ENCODE results near the gene TMEM43. TPM values are rescaled to one million over a fixed set of nuclear protein-coding genes. Genes with fewer than 3 reads are reported as not detected.

The TMEM43 gene
- total RNA-seq, 5 donors from 2014 or later (not counting 1 experiment from before 2014, with no cell fraction given) = 36.9 to 76.3 (median 63.6) TPM

DNA sequence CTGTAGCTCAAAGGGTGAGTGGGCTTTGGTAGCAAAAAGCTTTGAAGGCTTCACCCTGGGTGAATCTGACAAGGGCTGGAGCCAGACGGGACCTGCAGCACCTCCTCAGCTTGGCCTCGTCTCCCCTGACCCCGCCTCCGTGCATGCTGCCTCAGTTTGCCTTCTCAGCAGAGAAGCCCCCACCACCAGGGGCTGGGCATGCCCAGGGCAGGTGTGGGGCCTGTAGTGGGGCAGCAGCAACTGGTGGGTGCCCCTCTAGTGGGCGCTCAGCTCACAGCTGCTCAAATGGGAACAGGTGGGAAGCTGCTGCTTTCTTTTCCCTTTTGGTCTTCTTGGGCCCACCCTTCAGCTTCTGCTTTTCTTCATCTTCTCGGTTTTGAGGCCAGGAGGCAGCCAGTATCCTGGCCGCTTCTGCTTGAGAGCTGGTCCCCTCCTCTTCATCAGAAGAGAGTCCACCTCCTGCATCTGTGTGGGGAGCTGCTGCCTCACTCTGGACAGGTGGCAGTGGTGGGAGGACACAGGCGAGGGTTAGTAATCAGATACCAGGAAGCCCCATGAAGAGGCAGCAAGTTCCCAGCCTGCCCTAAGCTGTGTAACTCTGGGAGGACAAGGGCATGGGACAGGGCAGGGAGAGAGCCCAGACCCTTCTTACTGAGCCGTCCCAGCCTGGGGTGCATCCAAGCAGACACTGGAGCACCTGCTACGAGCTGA lies 21.0 kb downstream of the TMEM43 start:
- no peaks in the 10 kb centered on the region for H3K9me3 Mint-ChIP-seq
- peaks cover 48 to 61% (median 56%) of the 10 kb centered on the region in 3 donors for H3K4me1 Mint-ChIP-seq
- DNase-seq (peak in 1 of 35 experiments; percentile 14), ATAC-seq (replicated peaks in 1 of 4) (no peak)
- ChIA-PET POLR2A (interaction anchor here (0.6 to 6.6 kb wide), 11 partner anchors 16 to 1062 kb away, joined by 3 to 78 read pairs (median 4); partner anchors contain the start of genes LSM3 (in 2 of the 2), CHCHD4 (in 1 of the 2), TMEM43 (in 1 of the 2) and XPC (in 1 of the 2)), CTCF (interaction anchor here in 1 of 2 donors (0.9 to 2.3 kb wide), 4 partner anchors 21 to 33 kb away, joined by 3 to 10 read pairs (median 4); partner anchors contain the start of genes CHCHD4, LSM3, TMEM43 and XPC)
- Histone ChIP-seq H3K4me1 (ENCODE audit: control insufficient read depth in 1 of 2, extremely low read depth in 1 of 2, insufficient read depth in 2 of 2, low read length in 2 of 2) (peaks cover 22 to 50% of the 10 kb centered on the region in 2 experiments), H3K27ac (ENCODE audit: low read length) (peak overlapping the region; percentile 99), H3K27me3 (replicated peaks in 1 of 2; ENCODE audit: control insufficient read depth in 2 of 2, extremely low read depth in 1 of 2, insufficient read depth in 2 of 2, low read length in 1 of 2) (no peaks in the 10 kb centered on the region), H3K9me3 (no peaks in the 10 kb centered on the region), H3K36me3 (ENCODE audit: control insufficient read depth in 2 of 2, extremely low read depth in 1 of 2, insufficient read depth in 1 of 2, low read length in 1 of 2) (peaks cover 12 to 54% of the 10 kb centered on the region in 2 donors), H3K4me3 (ENCODE audit: control insufficient read depth in 1 of 2, extremely low read depth in 1 of 2, low read length in 1 of 2) (no peak overlapping the region)
- peak overlapping the region; percentile 98 to 100 for H3K27ac Mint-ChIP-seq
- peak overlapping the region in 1 of 3 donors; percentile 12 for H3K4me3 Mint-ChIP-seq
- H3K36me3 Mint-ChIP-seq = peaks cover 43% of the 10 kb centered on the region
- WGBS (ENCODE audit: insufficient coverage) = 95% methylated on average over 5 of the region's 10 CpGs
- no peaks in the 10 kb centered on the region for H3K27me3 Mint-ChIP-seq

DNA sequence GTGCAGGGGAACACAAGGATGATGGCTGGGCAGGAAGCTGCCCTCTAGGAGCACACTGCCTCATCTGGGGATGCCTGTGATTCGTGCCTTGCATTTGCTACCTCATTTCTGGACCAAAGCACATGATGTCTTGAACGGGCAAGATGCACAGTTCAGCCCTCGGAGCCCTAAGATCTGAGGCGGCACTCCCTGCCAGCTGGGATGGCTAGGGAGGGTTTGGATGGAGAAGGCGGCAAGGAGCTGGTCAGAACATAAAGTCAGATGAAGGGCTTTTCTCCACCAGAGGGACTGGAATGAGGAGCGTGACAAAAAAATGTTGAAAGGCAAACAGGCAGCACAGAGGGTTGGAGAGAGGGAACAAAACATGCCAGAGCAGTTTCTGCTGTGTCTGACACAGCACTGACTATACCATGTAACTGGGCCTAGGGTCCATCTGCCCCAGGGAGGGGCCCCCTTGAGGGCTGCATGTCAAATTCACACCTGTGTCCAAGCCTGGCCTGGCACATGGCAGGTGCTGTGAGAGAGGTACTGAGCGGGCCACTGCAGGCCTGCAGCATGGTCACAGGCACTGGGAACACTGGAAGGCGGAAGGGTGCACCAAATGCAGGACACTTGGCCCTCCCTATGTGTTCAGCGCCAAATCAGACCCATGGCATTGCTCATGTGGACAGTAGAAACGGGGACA lies 21.7 kb downstream of the TMEM43 start:
- peak overlapping the region; percentile 98 to 100 for H3K27ac Mint-ChIP-seq
- no peak overlapping the region for H3K4me3 Mint-ChIP-seq
- Histone ChIP-seq H3K4me1 (ENCODE audit: control insufficient read depth in 1 of 2, extremely low read depth in 1 of 2, insufficient read depth in 2 of 2, low read length in 2 of 2) (peaks cover 20 to 43% of the 10 kb centered on the region in 2 experiments), H3K9me3 (no peaks in the 10 kb centered on the region), H3K27me3 (replicated peaks in 1 of 2; ENCODE audit: control insufficient read depth in 2 of 2, extremely low read depth in 1 of 2, insufficient read depth in 2 of 2, low read length in 1 of 2) (no peaks in the 10 kb centered on the region), H3K36me3 (ENCODE audit: control insufficient read depth in 2 of 2, extremely low read depth in 1 of 2, insufficient read depth in 1 of 2, low read length in 1 of 2) (peaks cover 9 to 55% of the 10 kb centered on the region in 2 donors), H3K4me3 (ENCODE audit: control insufficient read depth in 1 of 2, extremely low read depth in 1 of 2, low read length in 1 of 2) (no peak overlapping the region), H3K27ac (ENCODE audit: low read length) (peak overlapping the region; percentile 99)
- H3K4me1 Mint-ChIP-seq = peaks cover 44 to 54% (median 49%) of the 10 kb centered on the region in 3 donors
- ChIA-PET CTCF (interaction anchor here in 1 of 2 donors (1.2 kb wide), 1 partner anchor 32 kb away, joined by 3 read pairs; the partner anchor contains the start of genes LSM3 and XPC), POLR2A (interaction anchor here (1.0 to 6.6 kb wide), 4 partner anchors 15 to 32 kb away, joined by 3 to 78 read pairs (median 32); partner anchors contain the start of genes CHCHD4 (in 1 of the 2), LSM3 (in 1 of the 2), TMEM43 (in 1 of the 2) and XPC (in 1 of the 2))
- H3K9me3 Mint-ChIP-seq = no peaks in the 10 kb centered on the region
- DNase-seq (peak in 1 of 35 experiments; percentile 11), ATAC-seq (replicated peaks in 1 of 4) (no peak)
- H3K36me3 Mint-ChIP-seq = peaks cover 46% of the 10 kb centered on the region
- H3K27me3 Mint-ChIP-seq = no peaks in the 10 kb centered on the region
- 93% methylated on average over 10 of the region's 10 CpGs for WGBS (ENCODE audit: insufficient coverage)

DNA sequence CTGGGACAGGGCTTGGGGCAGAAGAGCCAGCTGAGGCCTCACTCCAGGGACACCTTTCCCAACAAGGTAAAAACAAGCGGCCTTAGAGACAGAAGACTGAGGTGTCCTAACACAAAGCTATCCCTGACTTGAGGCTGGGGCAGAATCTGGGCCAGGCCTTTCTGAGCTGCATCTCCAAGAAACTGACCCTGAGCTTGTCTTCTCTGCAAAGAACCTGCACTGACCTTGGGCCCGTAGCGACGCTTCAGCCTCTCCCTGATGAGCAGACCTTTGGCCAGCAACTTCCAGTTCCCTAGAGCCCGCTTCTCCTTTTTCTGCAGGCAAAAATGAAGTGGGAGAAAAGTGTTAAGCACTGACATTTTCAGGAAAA lies 22.2 kb downstream of the TMEM43 start:
- ATAC-seq (replicated peaks in 1 of 4) (no peak), DNase-seq (no peak)
- Histone ChIP-seq H3K36me3 (ENCODE audit: control insufficient read depth in 2 of 2, extremely low read depth in 1 of 2, insufficient read depth in 1 of 2, low read length in 1 of 2) (peaks cover 9 to 54% of the 10 kb centered on the region in 2 donors), H3K4me1 (ENCODE audit: control insufficient read depth in 1 of 2, extremely low read depth in 1 of 2, insufficient read depth in 2 of 2, low read length in 2 of 2) (peaks cover 19 to 38% of the 10 kb centered on the region in 2 experiments), H3K27ac (ENCODE audit: low read length) (peak overlapping the region; percentile 99), H3K27me3 (replicated peaks in 1 of 2; ENCODE audit: control insufficient read depth in 2 of 2, extremely low read depth in 1 of 2, insufficient read depth in 2 of 2, low read length in 1 of 2) (no peaks in the 10 kb centered on the region), H3K4me3 (ENCODE audit: control insufficient read depth in 1 of 2, extremely low read depth in 1 of 2, low read length in 1 of 2) (no peak overlapping the region), H3K9me3 (no peaks in the 10 kb centered on the region)
- ChIA-PET CTCF (interaction anchor here in 1 of 2 donors (1.2 kb wide), 1 partner anchor 31 kb away, joined by 3 read pairs; the partner anchor contains the start of genes LSM3 and XPC), POLR2A (interaction anchor here in 1 of 2 donors (1.2 to 6.6 kb wide), 3 partner anchors 22 to 31 kb away, joined by 3 to 78 read pairs (median 60); partner anchors contain the start of genes CHCHD4, LSM3, TMEM43 and XPC)
- no peak overlapping the region for H3K4me3 Mint-ChIP-seq
- no peaks in the 10 kb centered on the region for H3K9me3 Mint-ChIP-seq
- H3K4me1 Mint-ChIP-seq = peaks cover 38 to 49% (median 43%) of the 10 kb centered on the region in 3 donors
- H3K27ac Mint-ChIP-seq = peak overlapping the region; percentile 98 to 100
- H3K27me3 Mint-ChIP-seq = no peaks in the 10 kb centered on the region
- peaks cover 40% of the 10 kb centered on the region for H3K36me3 Mint-ChIP-seq
- WGBS (ENCODE audit: insufficient coverage) = 100% methylated on average over 3 of the region's 5 CpGs

DNA sequence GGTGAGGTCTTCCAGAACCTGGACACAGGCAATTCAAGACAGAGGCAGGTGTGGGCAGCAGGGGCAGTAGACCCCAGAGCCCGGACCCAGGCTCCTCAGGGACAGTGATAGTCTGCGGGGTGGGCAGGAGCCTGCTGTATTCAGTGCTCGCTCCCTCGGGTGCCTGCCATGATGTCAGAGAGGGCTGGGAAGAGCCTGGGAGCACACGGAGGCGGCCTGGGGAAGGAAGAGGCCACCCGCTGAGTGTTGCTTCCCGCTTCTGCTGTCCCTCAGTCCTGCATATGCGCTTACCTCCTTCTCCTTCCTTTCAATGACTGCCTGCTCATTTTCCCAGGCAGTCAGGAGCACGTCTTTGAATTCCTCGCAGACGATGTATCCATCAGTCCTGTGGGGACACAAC lies 22.8 kb downstream of the TMEM43 start:
- peak in 1 of 35 experiments; percentile 7 for DNase-seq
- H3K36me3 Mint-ChIP-seq = peaks cover 41% of the 10 kb centered on the region
- Histone ChIP-seq H3K27ac (ENCODE audit: low read length) (no peak overlapping the region), H3K27me3 (replicated peaks in 1 of 2; ENCODE audit: control insufficient read depth in 2 of 2, extremely low read depth in 1 of 2, insufficient read depth in 2 of 2, low read length in 1 of 2) (no peaks in the 10 kb centered on the region), H3K4me3 (ENCODE audit: control insufficient read depth in 1 of 2, extremely low read depth in 1 of 2, low read length in 1 of 2) (no peak overlapping the region), H3K36me3 (ENCODE audit: control insufficient read depth in 2 of 2, extremely low read depth in 1 of 2, insufficient read depth in 1 of 2, low read length in 1 of 2) (peaks cover 9 to 60% of the 10 kb centered on the region in 2 donors), H3K9me3 (no peaks in the 10 kb centered on the region), H3K4me1 (ENCODE audit: control insufficient read depth in 1 of 2, extremely low read depth in 1 of 2, insufficient read depth in 2 of 2, low read length in 2 of 2) (peaks cover 17 to 34% of the 10 kb centered on the region in 2 experiments)
- H3K4me1 Mint-ChIP-seq = peaks cover 33 to 45% (median 38%) of the 10 kb centered on the region in 3 donors
- no peak for ATAC-seq (replicated peaks in 1 of 4)
- no peaks in the 10 kb centered on the region for H3K9me3 Mint-ChIP-seq
- 98% methylated on average over 8 of the region's 12 CpGs for WGBS (ENCODE audit: insufficient coverage)
- H3K27ac Mint-ChIP-seq = peak overlapping the region; percentile 98 to 100
- ChIA-PET CTCF (no interaction called here), POLR2A (no interaction called here)
- no peak overlapping the region for H3K4me3 Mint-ChIP-seq
- no peaks in the 10 kb centered on the region for H3K27me3 Mint-ChIP-seq

DNA sequence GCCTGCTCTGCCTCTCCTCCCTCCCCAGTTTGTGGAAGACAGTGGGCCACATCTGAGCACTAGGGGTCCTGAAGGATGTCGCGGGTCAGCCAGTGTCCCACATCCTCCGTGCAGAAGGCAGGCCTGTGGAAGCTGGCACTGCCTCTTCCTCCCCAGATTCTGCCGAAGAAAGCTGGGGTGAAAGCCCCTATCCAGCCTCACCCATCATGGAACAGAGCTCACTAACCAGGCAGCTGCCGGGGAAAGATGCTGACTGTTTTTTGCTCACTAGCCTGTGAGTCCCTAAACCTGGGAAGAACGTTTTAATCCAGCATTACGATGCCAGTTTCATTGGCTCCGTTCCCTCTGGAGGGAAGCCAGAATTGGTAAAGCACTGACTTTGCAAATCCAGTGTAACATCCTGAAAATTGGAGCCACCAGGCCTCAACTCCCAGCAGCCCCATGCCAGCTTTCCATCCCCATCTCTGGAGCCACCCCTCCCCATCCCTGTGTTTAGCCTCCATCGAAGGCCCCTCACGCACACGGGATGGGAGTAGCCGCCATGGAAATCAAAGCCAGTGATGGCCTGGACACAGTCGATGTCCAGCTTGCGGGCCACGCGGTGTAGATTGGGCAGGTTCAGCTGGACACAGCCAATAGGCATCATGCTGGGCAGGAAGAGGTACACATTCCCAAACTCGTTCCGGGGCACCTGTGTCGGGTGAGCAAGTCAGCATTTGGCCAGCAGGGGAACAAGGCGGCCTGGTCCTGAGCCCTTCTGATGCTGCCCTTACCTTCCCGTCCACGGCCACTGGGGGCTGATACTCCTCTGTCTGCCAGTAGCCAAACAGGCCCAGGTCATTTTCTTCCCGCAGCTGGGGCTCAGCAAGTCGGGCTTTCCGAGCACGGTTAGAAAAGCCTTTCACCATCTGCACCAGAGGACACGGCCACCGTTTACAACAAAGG lies 23.5 kb downstream of the TMEM43 start:
- ChIA-PET CTCF (no interaction called here), POLR2A (interaction anchor here in 1 of 2 donors (1.0 kb wide), 1 partner anchor 10 kb away, joined by 3 read pairs; no protein-coding TSS in a partner anchor)
- Mint-ChIP-seq H3K36me3 (peaks cover 45% of the 10 kb centered on the region), H3K4me1 (peaks cover 26 to 38% (median 31%) of the 10 kb centered on the region in 3 donors), H3K27ac (peak overlapping the region; percentile 55 to 100), H3K27me3 (no peaks in the 10 kb centered on the region), H3K4me3 (no peak overlapping the region), H3K9me3 (no peaks in the 10 kb centered on the region)
- no peak overlapping the region for H3K4me3 ChIP-seq (ENCODE audit: control insufficient read depth in 1 of 2, extremely low read depth in 1 of 2, low read length in 1 of 2)
- H3K36me3 ChIP-seq (ENCODE audit: control insufficient read depth in 2 of 2, extremely low read depth in 1 of 2, insufficient read depth in 1 of 2, low read length in 1 of 2) = peaks cover 9 to 63% of the 10 kb centered on the region in 2 donors
- ATAC-seq (replicated peaks in 1 of 4) = no peak
- H3K9me3 ChIP-seq = no peaks in the 10 kb centered on the region
- whole genome bisulfite sequencing (ENCODE audit: insufficient coverage) = 93% methylated on average over 25 of the region's 28 CpGs
- no peak overlapping the region for H3K27ac ChIP-seq (ENCODE audit: low read length)
- DNase-seq = peak in 1 of 35 experiments; percentile 12
- H3K27me3 ChIP-seq (replicated peaks in 1 of 2; ENCODE audit: control insufficient read depth in 2 of 2, extremely low read depth in 1 of 2, insufficient read depth in 2 of 2, low read length in 1 of 2) = no peaks in the 10 kb centered on the region
- peaks cover 13 to 27% of the 10 kb centered on the region in 2 experiments for H3K4me1 ChIP-seq (ENCODE audit: control insufficient read depth in 1 of 2, extremely low read depth in 1 of 2, insufficient read depth in 2 of 2, low read length in 2 of 2)

All from T-cell (primary cell).